ENCODE data around the gene VRK1.

The VRK1 gene

DNA sequence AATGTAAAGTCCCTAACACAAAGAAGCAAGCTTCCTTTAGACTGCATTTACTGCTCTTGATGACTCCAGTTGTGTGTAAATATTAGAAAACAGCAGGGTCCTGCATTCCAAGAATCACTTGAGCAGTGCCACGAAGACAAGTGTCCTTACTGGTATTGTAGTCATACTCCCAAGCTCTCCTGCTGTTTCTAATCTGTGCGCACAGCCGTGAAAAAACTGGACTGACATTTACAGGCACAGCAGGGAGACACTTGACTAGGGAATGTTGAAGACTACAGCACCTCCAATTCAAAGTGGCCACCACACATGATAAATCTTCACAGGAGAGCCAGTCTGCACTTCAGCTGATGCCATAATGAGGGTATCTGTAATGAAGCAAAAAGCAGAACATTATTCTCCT lies 91.4 kb downstream of the VRK1 start:
- DNase-seq = no peak

DNA sequence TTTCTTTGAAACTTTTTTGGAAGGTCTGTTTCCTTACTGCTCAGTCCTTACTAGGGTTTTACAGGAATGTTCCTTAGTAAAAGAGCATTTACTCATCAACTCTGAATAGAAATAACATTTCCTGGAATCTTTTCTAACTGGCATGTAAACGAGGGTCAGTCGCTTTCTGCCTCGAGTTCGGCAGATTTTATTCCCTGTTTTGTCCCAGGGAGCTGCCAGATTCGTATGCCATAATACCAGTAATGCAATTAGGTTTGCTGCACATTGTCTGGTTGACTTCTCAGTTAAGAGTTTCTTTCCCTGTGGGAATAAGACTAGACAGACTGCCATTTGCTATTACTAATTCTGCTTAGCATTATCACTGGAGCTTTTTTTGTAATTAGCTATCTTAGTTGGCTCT lies 91.9 kb downstream of the VRK1 start:
- DNase-seq = no peak

DNA sequence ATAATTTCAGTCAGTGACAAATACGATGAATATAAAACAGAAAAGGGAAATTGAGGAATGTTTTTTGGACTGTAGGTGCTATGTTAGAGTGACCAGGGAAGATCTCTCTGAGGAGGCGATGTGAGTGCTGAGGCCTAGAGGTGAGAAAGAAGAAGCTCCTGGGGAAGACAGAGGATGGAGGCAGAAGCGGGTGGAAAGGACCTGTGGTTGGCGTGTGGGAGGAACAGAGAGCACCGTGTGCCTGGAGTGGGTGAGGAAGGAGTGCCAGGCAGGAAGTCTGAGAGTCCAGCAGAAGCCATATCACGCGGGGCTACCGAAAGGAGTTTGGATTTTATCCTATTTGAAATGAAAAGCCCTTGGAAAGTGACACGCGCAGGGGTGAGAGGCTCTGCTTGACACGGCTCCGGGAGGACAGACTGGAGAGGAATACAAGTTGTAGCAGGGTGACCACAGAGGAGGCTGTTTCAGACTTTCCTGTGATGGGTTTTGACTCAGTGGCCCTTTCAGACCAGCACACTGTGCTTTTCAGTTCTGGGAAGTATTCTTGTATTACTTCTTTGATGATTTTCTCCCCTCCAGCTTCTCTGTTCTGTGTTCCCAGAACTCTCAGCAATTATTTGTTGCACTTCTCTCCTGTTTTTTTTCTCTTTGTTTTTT lies 96.9 kb downstream of the VRK1 start:
- DNase-seq = no peak

DNA sequence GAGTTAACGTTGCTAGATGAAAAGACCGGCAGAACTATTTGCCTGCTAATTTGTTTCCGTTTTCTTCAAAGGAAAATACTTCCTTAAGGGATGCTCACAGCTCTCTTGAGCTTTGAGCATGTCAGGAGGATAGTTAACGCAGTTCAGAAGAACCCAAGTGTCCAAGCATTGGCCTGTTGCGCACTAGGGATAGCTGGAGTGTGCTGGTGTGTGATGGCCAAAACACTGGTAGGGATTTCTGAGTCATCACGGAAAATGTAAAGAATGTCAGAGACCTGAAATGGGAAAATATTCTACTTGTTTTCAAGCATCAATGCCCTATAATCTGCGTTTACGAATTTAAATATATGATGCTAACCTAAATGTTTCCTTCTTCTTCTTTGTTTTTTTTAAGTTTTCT lies 97.8 kb downstream of the VRK1 start:
- no peak for DNase-seq

DNA sequence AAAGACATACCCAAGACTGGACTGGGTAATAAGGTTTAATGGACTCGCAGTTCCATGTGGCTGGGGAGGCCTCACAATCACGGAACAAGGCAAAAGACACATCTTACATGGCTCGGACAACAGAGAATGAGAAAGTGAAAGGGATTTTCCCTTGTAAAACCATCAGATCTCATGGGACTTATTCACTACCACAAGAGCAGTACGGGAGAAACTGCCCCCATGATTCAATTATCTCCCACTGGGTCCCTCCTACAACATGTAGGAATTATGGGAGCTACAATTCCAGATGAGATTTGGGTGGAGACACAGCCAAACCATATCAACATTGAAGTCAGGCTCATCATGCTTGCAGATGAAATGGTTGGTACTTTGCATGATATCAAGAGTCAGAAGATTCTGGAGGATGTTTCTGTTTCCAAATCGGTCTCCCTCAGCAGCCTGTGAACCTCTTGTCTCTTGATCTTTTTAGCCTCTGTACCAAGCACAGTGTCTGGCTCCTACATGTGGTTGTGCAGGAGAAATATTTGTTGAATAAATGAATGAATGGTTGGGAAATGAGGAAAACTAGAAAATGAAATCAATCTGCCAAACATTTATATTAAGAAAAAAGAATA lies 98.6 kb downstream of the VRK1 start:
- no peak for DNase-seq

DNA sequence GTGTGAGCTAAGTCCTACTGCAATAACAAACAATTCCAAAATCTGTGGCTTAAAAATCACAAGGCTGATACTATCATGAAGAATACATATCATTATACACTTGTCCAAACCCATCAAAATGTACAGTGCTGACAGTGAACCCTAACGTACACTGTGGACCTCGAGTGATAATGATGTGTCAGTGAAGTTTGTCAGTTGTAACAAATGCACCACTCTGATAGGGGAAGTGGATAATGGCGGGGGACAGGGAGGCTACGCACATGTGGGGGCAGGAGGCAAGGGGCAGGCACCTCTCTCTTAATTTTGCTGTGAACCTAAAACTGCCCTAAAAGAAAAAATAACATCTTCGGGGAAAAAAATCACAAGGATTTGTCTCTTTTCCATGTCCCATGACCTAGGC lies 100.0 kb downstream of the VRK1 start:
- no peak for DNase-seq

DNA sequence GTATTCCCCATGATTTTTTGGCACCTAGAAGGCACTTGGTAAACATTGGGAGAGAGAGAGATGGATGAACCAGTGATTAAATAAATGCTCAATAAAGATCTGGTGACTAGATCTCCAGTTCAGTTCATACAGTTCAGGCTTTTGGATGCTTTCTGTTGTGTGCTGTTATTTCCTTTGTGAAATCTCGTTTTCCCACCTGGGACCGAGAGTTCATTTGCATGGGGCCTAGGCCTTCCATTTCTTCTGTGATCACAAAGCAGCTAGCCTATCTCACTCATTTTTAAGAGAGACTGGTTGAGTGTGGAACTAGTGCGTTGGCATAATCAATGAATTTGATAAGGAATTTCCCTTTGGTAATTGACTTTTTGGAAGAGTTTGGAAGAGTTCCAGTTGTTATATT lies 104.0 kb downstream of the VRK1 start:
- DNase-seq = no peak

DNA sequence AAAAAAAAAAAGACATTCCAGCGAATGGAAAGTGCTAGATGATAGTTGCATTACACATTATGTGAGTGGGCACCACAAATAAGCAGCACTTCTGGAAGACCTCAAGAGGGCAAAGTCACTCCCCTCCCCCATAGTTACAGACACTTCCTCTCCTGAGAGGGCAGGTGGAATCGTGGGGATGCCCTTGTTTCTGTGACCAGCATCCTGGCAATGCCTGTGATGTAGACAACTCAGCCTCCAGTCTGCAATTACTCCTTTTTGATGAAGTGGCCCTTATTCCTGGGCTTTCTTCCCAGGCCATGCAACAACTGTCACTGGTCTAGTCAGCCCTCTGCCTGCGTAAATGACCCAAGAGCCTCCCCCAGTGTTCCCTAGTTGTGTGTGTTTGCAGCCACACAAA lies 104.8 kb downstream of the VRK1 start:
- no peak for DNase-seq

DNA sequence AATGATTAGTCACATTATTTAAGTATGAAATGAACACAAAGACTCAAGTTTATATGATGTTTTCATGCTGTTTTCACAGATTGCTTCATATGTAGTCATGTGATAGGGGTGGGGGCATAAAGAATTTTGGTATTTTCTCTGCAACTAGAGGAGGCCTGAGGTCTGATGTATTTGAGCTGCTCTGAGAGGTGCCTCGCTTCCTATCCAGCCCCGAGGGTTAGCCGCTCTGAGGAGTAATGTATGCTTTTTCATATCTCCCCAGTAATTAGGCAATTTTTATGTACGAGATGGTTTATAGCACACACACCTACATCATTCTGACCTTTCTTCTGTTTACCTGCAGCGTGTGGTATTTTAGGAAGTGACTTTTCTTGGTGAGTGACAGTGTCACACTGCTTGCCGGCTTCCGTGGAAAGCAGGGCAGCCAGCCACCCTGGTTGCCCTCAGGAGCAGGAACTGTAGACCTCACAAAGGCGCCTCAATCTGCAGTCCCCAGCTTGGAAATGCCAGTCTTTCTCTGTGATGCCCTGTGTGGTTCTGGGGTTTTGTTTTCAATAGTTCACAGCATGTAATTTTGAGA lies 106.4 kb downstream of the VRK1 start:
- DNase-seq = no peak

DNA sequence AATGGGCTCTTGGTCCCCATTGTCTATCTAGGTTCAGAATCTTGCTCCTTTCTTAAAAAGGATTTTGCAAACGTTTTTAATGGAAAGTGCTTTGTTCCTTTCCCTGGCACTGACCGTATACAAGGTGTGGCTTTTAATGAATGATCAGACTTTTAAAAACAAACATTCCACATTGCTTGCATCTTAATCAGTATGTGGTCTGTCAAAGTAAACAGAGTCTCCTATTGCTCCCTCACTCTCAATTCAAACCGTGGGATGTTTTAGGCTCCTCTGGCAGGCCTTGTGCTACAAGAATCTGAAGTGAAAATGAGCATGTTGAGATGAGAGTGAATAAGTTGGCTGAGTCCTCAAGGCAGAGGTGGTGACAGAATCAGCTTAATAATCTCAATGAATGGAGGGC lies 107.0 kb downstream of the VRK1 start:
- DNase-seq = no peak

DNA sequence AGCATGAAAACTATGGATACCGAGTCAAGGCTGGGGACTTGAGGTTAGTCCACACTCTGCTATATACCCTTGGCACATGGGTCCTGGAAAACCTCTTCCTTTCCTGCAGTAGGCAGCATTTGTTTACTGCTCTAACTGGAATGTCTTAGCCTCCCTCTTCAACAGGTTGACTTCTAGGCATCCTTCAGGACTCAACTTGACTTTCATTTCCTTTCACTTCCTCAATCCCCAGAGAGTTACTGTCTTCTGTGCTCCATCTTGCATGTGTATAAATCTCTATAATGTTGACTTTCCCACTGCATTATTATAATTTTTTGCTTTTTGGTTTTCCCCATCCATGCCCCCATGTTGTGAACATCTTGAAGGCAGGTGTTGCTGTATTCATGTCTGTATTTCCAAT lies 107.9 kb downstream of the VRK1 start:
- no peak for DNase-seq

DNA sequence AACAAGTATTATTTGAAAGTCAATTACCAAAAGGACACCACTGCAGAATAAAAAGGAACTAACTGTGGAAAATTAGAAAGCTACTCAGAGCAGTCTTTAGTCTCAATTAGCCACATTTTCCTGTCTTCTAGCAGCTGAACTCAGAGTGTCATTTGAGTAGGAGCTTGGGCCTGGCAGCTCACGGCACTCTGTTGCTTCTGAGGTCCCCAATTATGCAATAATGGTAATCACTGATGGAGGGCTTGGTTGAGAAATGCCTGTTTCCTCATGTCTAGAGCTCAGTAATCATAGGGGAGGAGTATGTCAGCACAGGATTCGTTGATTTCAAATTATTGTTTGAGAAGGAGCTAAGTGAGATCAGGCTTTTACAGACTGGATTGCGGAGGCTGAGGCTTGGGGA lies 108.6 kb downstream of the VRK1 start:
- no peak for DNase-seq

DNA sequence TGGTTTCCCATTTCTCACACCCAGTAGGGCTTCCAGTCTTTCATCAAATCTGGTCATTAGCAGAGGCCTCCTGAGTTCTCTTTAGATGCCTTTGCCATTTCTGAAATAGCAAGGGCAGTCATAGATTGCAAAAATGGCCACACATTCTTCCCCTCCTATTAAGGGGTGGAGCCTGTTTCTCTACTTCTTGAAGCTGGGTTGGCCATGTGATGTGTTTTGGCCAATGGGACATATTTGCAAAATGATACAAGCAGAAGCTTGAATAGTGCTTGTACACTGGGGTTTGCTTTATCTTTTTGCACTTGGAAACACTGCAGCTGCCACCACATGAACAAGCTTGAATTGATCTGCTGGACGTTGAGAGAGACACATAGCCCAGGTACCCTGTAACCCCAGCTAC lies 109.3 kb downstream of the VRK1 start:
- no peak for DNase-seq

DNA sequence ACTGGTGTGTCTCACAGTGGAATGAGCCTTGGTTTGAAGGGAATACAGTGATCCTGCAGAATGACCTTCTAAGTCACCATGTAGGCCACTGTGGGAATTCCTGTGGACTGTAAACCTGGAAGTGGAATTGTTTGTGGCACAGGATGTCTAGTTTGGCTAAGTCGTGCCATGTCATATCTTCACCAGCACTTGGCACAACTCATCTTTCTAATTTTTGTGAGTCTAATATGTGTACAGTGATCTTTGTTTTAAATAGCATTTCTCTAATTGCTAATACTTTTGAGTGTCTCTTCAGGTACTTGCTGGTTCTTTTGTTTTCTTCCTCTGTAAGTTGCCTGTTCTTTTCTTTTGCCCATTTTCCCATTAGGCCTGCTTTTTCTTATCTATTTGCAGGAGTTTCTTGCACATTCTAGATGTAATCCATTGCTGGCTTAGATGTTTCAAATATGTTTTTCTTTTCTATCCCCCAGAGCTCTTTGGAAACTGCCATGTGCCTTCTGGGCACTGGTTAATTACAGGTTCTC lies 112.7 kb downstream of the VRK1 start:
- no peak for DNase-seq

DNA sequence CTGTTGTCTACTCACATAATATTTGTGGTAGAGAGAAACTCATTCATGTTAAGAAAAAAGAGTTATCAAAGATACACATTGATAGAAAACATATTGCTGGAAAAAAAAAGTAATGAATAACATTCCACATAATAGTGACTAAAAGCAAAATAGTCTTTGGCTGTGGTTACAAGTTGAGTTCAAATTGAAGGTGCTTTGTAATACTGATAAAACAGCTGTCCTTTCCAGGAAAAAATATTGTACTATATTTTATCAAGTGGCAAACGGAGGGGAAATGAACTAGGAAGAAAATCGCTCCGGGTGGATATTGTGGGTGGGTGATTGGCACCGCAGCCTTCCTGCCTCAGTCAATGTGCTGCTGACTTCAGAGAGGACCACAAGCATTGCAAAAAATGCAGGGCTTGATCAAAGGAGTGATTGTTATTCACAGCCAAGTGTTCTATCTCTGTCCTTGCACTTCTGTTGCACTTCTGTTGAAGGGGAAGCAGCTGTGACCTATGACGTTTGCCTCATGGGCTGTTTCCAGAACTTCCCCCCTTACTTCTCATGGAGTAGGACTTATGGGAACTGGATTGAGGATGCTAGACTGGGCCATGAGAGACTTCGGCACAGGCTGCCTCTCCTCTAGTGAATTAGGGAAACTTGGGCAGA lies 114.4 kb downstream of the VRK1 start:
- DNase-seq = no peak

DNA sequence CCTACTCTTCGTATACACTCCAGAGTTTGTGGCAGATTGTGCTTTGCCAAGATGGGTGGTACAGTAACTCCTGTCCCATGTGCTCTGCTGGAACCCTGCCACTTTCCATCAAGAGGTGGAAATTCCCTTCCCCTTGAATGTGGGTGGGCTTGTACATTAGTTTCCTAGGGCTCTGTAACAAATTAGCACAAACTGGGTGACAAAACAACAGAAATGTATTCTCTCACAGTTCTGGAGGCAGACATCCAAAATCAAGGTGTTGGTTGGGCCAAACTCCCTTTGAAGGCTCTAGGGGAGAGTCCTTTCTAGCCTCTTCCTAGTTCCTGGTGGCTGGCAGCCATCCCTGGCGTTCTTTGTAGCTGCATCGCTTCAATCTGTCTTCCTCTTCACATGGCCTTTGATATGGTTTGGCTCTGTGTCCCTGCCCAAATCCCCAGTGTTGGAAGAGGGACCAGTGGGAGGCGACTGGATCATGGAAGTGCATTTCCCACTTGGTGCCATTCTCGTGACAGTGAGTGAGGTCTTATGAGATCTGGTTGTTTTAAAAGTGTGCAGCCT lies 117.5 kb downstream of the VRK1 start:
- DNase-seq = no peak

DNA sequence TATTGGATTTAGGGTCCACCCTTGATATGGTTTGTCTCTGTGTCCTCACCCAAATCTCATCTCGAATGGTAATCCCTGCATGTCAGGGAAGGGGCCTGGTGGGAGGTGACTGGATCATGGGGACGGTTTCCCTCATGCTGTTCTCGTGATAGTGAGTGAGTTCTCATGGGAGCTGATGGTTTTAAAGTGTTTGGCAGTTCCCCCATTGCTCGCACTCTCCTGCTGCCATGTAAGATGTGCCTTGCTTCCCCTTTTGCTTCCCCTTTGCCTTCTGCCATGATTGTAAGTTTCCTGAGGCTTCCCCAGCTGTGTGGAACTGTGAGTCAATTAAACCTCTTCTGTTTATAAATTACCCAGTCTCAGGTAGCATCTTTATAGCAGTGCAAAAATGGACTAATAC lies 118.3 kb downstream of the VRK1 start:
- DNase-seq = no peak

DNA sequence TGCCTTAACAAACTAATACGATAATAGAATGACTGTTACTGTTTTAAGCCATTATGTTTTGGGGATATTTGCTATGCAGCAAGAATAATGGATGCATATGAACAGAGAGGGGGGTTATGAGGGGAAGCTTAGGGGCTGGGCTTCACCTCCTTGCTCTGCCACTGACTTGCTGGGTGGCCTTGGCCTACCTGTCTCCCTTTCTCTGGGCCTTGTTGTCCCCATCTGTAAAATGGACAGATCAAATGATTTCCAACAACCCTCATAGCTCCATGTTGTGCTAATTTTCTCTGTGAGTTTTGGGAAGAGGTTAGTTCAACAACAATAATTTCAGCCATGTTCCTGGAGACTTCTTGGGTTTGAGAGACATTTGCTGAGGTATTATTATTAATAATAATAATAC lies 119.6 kb downstream of the VRK1 start:
- DNase-seq = no peak

DNA sequence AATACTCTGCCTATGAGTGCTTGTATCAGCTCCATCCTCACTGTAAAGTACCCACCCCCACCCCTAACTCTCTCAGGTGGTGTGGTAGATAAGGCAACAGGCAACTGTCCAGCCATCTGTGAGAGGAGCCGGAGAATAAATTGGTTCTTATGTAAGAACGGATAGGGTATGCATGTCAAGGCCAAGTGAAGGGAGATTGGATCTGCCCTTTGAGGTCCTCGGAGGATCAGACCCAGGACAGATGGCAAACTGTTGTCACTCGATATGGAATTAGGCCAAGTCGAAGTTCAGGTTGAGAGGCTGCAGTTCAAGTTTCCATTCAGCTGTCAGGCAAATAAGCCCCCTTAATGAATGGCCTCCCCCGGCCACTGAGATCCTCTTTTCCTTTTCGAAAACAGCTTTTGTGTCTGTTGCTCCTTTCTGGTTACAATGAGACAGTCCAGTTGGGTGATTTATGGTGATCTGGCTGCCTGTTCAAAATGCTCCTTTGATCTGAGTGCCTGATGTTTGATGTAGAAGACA lies 120.3 kb downstream of the VRK1 start:
- DNase-seq = no peak

DNA sequence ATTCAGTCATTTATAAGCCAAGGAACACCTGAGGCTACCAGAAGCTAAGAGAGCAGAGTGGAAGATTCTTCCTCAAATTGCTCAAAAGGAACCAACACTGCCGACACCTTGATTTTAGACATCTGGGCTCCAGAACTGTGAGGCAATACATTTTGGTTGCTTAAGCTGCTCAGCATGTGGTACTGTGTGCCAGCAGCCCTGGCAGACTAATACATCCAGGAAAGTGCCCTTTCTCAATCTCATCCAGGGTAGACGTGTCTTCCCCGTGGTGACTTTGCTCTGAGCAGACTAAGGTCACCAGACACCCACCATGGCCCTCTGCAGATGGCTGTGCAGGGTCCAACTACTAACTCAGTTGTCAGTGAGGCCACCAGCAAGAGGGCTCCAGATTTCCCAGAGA lies 122.8 kb downstream of the VRK1 start:
- no peak for DNase-seq

DNA sequence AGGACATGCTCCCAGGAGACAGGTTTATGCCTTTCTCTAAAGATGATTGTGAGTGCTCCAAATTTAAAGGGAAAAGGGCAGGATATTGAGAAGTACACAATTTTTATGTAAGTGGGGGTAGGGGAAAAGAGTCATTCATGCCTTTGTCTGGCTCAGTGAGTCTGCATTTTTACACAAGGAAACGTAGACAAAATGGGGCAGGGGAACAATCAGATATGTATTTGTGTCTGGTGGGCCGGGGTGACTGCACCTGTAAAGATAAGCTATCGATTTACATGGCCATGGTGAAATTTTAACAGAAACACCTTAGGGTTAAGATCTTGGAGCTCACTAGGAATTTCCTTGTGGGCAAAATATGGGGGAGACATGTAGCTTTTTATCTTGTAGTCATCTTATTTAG lies 123.6 kb downstream of the VRK1 start:
- no peak for DNase-seq

DNA sequence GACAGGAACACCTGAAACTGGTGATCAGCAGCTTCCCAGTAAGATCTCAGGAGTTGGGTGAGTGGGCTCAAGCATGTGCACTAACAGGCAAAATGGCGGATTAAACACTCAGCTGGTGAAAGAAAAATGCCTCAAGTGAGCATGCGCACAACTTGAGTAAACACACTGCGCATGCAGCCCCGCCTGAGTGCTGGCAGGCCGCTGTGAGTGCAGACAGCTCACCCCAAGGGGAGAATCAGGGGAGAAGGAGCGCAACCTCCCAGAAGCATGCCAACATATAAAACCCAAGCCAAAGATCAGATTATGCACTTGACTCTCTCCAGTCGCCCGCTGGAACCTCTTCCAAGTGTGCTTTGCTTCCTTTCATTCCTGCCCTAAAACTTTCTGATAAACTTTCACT lies 125.8 kb downstream of the VRK1 start:
- DNase-seq = no peak

DNA sequence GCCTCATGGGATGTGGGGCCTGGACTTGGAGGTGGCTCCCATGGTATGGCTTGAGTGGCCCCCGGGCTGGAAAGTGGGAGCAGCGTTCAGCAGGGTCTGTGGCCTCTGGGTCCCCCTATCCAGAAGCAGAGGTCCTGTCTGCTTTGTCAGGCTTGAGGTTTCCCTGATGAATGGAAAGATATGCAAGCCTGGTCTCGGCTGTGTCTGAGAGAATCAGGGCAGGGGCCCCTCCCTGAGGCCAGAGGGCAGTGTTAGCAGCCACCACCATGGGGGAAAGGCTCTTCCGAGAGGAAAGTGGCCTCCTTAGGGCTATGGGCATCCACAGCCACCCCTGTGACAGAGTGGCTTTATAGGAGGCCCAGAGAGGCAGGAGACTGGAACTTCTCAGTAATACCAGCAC lies 128.2 kb downstream of the VRK1 start:
- DNase-seq = no peak

DNA sequence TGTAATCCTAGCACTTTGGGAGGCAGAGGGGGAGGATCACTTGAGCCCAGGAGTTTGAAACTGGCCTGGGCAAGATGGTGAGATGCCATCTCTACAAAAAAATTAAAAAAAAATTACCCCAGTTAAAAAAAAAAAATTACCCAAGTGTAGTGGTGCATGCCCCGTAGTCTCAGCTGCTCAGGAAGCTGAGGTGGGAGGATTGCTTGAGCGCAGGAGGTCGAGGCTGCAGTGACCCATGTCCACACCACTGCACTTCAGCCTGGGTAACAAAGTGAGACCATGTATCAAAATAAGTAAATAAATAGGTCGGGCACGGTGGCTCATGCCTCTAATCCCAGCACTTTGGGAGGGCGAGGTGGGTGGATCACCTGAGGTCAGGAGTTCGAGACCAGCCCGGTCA lies 128.8 kb downstream of the VRK1 start:
- no peak for DNase-seq

Measured in midbrain (tissue), 1 donor.